Measurements from ENCODE around the gene ONECUT3.
A peak's percentile ranks its signal among the peaks of the same experiment; 100 is the strongest.

Gene ONECUT3

DNA sequence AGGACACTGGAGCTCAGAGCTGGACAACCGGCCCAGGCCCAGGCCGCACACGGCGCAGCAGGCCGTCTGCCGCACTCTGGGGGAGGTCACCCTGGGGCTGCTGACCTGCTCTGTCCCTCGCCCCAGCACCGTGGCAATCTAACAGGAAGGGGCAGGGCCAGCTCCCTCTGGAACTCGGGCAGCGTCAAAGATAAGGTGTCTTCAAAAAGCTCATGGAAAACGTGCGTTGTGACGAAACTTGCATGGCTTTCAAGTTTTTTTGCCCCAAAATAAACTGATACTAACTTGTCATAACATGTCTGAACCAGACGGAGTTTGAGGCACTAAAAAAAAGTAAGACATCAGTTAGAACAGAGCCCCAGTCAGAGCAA is 70.9 kb downstream of the ONECUT3 start:
- no peaks in the 10 kb centered on the region for H3K27me3 ChIP-seq
- H3K9me3 ChIP-seq, result no peaks in the 10 kb centered on the region
- DNase-seq, result no peak
- peaks cover 80% of the 10 kb centered on the region for H3K36me3 ChIP-seq
- TF ChIP-seq, protein P1, sequence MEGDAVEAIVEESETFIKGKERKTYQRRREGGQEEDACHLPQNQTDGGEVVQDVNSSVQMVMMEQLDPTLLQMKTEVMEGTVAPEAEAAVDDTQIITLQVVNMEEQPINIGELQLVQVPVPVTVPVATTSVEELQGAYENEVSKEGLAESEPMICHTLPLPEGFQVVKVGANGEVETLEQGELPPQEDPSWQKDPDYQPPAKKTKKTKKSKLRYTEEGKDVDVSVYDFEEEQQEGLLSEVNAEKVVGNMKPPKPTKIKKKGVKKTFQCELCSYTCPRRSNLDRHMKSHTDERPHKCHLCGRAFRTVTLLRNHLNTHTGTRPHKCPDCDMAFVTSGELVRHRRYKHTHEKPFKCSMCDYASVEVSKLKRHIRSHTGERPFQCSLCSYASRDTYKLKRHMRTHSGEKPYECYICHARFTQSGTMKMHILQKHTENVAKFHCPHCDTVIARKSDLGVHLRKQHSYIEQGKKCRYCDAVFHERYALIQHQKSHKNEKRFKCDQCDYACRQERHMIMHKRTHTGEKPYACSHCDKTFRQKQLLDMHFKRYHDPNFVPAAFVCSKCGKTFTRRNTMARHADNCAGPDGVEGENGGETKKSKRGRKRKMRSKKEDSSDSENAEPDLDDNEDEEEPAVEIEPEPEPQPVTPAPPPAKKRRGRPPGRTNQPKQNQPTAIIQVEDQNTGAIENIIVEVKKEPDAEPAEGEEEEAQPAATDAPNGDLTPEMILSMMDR (IDR thresholded peaks at IDR 0.05; ENCODE audit: low read depth, low read length), result no peak
- no peak overlapping the region for H3K4me3 ChIP-seq (ENCODE audit: low read depth, low read length)
- H3K4me1 ChIP-seq, result peaks cover 5% of the 10 kb centered on the region; the same call in 1 of the 2 replicates

DNA sequence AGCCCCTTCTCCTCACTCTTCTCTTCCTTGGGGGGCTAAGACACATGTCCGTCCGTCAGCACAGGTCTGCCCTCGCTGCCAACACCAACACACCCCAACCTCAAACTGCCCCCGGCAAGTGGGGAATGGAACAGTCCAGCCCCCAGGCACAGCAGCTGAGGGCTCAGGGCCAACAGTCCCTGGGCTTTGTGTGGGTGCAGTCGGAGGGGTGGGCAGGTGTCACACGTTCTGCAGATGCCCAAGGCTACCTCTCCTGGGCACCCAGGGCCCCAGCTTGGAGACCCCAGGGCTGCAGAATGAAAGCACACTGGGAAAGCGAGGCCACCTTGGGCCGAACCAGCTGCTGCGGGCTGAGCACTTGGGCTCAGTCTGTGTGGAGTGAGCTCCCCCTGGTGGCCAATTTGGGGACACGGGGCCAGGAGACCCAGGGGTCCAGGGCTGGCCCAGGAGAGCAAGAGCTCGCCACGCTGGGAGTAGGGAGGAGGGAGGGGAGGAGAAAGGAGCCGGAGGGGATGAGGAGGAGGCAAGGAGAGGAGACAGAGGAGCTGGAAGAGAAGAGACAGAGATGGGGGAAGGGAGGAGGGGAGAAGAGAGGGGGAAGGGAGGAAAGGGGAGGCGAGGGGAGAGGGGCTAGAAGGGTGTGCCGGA is 72.7 kb downstream of the ONECUT3 start:
- Histone ChIP-seq H3K9me3 (no peaks in the 10 kb centered on the region), H3K4me1 (peaks cover 5% of the 10 kb centered on the region; the same call in 1 of the 2 replicates), H3K36me3 (peaks cover 75% of the 10 kb centered on the region), H3K27me3 (no peaks in the 10 kb centered on the region), H3K4me3 (ENCODE audit: low read depth, low read length) (no peak overlapping the region)
- peak; percentile 89 for DNase-seq
- TF ChIP-seq, protein P1 (IDR thresholded peaks at IDR 0.05; ENCODE audit: low read depth, low read length), result peak; percentile 90

DNA sequence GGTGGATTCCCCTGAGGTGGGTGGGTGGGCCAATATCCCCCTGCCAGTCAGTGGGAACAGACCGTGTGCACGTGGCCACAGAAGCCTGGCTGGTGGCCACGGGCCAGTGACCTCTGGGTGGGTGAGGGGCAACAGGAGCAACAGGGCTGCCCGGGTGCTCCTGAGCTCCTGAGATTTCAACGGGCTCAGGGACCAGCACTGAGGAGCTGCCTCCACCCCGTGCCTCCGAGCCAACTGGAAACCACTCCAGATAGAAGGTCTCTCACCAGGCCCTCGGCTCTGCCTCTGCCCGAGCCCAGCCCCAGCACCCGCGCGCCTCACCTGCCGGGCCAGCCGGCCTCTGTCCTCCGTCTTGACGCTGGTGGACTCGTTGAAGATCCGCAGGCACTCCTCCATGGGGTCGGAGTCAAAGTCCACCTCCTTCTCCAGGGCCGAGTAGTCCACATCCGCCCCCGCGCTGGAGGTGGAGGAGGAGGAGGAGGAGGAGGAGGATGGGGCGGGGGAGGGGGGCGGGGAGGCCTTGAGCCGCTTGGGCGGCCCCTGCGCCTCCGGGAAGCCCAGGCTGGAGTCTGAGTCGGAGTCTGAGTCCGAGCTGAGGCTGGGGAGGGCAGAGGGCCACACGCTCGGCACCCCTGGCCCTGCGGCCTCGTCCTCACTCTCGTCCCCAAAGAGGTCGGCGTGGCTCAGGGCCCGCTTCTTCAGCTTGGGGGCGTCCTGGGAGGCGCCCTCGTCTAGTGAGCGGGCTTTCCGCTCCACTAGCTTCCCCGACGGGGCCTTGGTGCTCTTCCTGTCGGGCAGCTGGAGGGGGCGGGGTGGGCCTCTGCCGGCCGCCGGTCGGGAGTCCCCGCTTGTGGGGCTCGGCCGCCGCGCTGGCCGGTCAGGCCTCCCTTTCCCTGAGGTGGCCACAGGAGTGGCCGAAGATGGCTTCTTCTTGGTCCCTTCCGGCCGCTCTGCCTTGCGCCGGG is 73.5 kb downstream of the ONECUT3 start:
- peaks cover 5% of the 10 kb centered on the region; the same call in 1 of the 2 replicates for H3K4me1 ChIP-seq
- H3K27me3 ChIP-seq, result no peaks in the 10 kb centered on the region
- H3K4me3 ChIP-seq (ENCODE audit: low read depth, low read length), result no peak overlapping the region
- DNase-seq, result no peak
- peaks cover 69% of the 10 kb centered on the region for H3K36me3 ChIP-seq
- no peaks in the 10 kb centered on the region for H3K9me3 ChIP-seq
- TF ChIP-seq, protein P1 (IDR thresholded peaks at IDR 0.05; ENCODE audit: low read depth, low read length), result no peak

DNA sequence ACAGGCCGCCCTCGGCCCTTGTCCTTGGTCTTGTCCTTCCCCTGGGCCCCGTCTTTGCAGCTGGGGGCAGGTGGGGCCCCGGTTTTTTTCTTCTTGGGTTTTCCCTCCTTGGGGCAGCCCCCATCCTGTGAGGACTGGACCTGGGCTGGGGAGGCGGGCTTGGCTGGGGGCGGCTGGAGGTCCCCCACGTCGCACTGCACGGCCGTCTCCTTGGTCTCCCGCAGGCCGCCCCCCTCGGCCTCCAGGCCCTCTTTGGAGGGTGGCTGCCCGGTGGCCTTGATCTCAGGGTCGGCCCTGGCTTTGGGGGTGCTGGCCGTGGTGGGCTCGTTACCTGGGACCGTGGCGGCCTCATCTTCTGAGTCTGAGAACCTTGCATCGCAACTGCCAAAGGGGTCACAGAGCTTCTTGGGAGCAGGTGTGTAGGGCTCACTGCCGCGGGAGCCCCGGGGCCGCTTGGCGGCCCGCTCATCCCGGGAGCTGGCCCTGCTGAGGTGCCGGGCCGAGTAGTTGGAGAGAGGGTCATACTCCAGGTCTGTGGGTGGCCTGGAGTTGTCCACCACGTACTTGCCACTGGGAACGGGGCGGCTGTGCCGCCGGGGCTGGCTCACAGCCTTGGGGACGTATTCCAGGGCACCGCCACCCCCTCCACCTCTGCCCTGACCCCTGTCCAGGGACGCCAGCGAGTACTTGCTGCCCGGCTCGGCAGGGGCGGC is 74.4 kb downstream of the ONECUT3 start:
- TF ChIP-seq, protein P1 (IDR thresholded peaks at IDR 0.05; ENCODE audit: low read depth, low read length), result no peak
- Histone ChIP-seq H3K36me3 (peaks cover 60% of the 10 kb centered on the region), H3K4me3 (ENCODE audit: low read depth, low read length) (no peak overlapping the region), H3K4me1 (peaks cover 5% of the 10 kb centered on the region; the same call in 1 of the 2 replicates), H3K9me3 (no peaks in the 10 kb centered on the region), H3K27me3 (no peaks in the 10 kb centered on the region)
- no peak for DNase-seq

DNA sequence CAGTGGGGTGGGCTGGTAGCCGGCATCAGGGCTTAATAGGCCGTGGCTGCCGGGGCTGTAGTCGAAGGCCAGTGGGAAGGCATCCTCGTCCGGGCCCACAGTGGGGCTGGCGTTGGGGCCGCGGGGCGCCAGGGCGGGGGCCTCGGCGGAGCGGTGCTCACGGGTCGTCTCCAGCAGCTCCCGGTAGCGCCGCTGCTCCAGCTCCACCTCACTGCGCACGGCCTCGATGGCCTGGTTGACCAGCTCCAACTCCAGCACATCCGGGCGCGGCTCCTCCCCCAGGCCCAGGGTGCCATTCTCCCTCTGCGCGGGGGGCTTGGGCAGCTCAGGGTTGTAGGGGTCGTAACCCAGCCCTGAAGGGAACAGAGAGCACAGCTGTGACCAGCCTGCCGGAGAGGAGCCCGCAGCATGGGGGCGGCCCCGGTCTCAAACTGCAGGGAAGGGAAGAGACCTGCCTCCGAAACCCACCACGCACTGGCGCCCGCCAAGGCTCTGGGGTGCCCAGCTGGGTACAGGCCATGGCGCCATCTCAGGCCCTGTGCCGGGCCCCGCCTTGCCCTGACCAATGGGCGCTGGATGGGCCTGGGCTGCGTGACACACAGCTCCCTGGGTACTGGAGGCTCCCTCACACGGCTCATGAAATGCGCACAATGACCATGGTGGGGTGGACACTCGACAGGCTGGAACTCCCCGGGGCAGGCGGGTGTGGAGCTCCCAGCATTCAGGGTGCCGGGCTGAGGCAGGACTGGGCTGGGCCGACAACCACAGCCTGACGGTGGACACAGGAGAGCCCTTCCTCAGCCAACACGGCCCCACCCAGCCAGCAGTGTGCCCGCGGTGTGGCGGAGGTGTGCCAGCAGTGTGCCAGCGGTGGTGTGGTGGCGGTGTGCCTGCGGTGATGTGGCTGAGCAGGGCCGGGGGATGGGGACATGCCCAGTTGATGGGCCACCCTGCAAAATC is 75.3 kb downstream of the ONECUT3 start:
- no peak overlapping the region for H3K4me3 ChIP-seq (ENCODE audit: low read depth, low read length)
- H3K36me3 ChIP-seq, result peaks cover 52% of the 10 kb centered on the region
- H3K9me3 ChIP-seq, result no peaks in the 10 kb centered on the region
- TF ChIP-seq, protein P1 (IDR thresholded peaks at IDR 0.05; ENCODE audit: low read depth, low read length), result no peak
- H3K4me1 ChIP-seq, result peaks cover 5% of the 10 kb centered on the region; the same call in 1 of the 2 replicates
- DNase-seq, result no peak
- H3K27me3 ChIP-seq, result no peaks in the 10 kb centered on the region
